Measurements from ENCODE around the gene ARHGAP10. TPM values are rescaled to one million over a fixed set of nuclear protein-coding genes. Genes with fewer than 3 reads are reported as not detected.

ARHGAP10 gene
- total RNA-seq, 2 experiments from 2014 or later: 0.11 TPM; not detected in 1

DNA sequence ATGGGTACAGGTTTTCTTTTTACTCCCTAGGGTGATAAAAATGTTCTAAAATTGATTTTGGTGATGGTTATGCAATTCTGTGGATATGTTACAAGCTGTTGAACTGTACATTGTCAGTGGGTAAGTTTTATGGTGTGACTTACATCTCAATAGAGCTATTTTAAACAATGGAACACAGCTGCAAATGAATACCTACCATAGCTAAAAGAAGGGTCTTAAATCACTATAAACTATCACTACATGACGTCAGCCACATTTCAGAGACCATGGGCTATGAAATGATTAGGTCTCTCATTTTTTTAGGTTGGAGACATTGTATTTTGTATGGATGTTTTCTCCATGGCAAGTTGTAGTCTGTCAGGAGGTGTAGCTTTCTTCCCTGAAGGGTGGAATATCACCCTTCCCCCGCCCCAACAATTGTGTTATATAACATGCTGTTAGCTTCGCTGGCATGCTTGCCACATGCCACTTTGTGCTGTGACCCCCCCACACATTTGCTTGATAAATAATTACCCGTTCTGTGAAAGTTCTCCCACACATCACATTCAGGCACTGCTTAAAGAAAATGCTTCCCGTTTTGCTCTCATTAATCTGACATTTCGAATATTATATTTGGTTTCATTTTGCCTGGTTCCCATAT, 159.7 kb downstream of the ARHGAP10 start:
- Histone ChIP-seq H4K20me1 (ENCODE audit: insufficient read depth, low read length) (no peaks in the 10 kb centered on the region), H3K79me2 (ENCODE audit: insufficient read depth, low read depth, low read length) (no peaks in the 10 kb centered on the region), H2AFZ (ENCODE audit: low read length) (no peak overlapping the region), H3K4me1 (ENCODE audit: insufficient read depth, low read length, poor library complexity, severe bottlenecking) (no peaks in the 10 kb centered on the region), H3K36me3 (ENCODE audit: insufficient read depth, low read length) (no peaks in the 10 kb centered on the region), H3K9me3 (ENCODE audit: low read length) (no peaks in the 10 kb centered on the region), H3K4me3 (ENCODE audit: low read depth, low read length, poor library complexity, severe bottlenecking) (no peak overlapping the region), H3K27ac (ENCODE audit: low read depth, low read length, poor library complexity, severe bottlenecking) (no peak overlapping the region), H3K4me2 (ENCODE audit: low read length) (no peak overlapping the region), H3K9me2 (ENCODE audit: insufficient read depth, low read length) (no peaks in the 10 kb centered on the region)
- BruUV-seq (replicated peaks): no TSS peak
- ChIA-PET CTCF (ENCODE audit: unreplicated experiment) (no interaction called here), POLR2A (interaction anchor here (0.6 to 0.7 kb wide), 2 partner anchors 55 to 1491 kb away, joined by 3 to 5 read pairs; no protein-coding TSS in a partner anchor)
- no peak for TF ChIP-seq EZH2phosphoT487 (IDR thresholded peaks at IDR 0.05; ENCODE audit: borderline replicate concordance, low read depth, low read length)
- TF ChIP-seq, protein P1, sequence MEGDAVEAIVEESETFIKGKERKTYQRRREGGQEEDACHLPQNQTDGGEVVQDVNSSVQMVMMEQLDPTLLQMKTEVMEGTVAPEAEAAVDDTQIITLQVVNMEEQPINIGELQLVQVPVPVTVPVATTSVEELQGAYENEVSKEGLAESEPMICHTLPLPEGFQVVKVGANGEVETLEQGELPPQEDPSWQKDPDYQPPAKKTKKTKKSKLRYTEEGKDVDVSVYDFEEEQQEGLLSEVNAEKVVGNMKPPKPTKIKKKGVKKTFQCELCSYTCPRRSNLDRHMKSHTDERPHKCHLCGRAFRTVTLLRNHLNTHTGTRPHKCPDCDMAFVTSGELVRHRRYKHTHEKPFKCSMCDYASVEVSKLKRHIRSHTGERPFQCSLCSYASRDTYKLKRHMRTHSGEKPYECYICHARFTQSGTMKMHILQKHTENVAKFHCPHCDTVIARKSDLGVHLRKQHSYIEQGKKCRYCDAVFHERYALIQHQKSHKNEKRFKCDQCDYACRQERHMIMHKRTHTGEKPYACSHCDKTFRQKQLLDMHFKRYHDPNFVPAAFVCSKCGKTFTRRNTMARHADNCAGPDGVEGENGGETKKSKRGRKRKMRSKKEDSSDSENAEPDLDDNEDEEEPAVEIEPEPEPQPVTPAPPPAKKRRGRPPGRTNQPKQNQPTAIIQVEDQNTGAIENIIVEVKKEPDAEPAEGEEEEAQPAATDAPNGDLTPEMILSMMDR (conservative IDR thresholded peaks at IDR 0.05; ENCODE audit: low read length): no peak
- no peak for DNase-seq (ENCODE audit: low spot score)
- intact Hi-C loops (cut with micrococcal nuclease; ENCODE audit: unreplicated experiment): no loop called here

DNA sequence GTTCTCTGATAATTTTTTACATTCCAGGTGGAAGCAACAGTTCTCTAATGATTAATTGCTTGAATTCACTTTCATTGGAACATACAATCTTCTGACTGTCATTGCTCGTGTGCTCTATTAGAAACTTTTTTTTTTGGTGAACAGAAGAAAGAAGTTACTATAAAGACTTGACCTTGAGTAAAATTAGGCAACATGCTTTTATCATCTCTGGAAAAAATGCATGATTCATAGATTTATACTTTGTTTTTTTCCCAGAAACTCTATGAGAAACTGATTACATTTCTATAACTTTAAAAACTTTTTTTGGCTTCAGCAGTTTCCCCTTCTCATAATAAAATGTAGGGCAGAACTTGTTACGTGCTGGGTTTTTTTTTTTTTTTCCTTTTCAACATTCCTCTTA, 167.6 kb downstream of the ARHGAP10 start:
- no peak overlapping the region for H3K27ac ChIP-seq (ENCODE audit: low read depth, low read length, poor library complexity, severe bottlenecking)
- H3K4me1 ChIP-seq (ENCODE audit: insufficient read depth, low read length, poor library complexity, severe bottlenecking): no peaks in the 10 kb centered on the region
- no peak overlapping the region for H3K4me3 ChIP-seq (ENCODE audit: low read depth, low read length, poor library complexity, severe bottlenecking)
- ChIA-PET POLR2A (interaction anchor here (0.7 kb wide), 1 partner anchor 1198 kb away, joined by 3 read pairs; no protein-coding TSS in a partner anchor), CTCF (ENCODE audit: unreplicated experiment) (no interaction called here)
- DNase-seq (ENCODE audit: low spot score): no peak
- intact Hi-C loops (cut with micrococcal nuclease; ENCODE audit: unreplicated experiment): no loop called here
- H4K20me1 ChIP-seq (ENCODE audit: insufficient read depth, low read length): no peaks in the 10 kb centered on the region
- H3K4me2 ChIP-seq (ENCODE audit: low read length): no peak overlapping the region
- no TSS peak for BruUV-seq (replicated peaks)
- H2AFZ ChIP-seq (ENCODE audit: low read length): no peak overlapping the region
- no peaks in the 10 kb centered on the region for H3K79me2 ChIP-seq (ENCODE audit: insufficient read depth, low read depth, low read length)
- TF ChIP-seq, protein P1 (conservative IDR thresholded peaks at IDR 0.05; ENCODE audit: low read length): no peak
- no peak for TF ChIP-seq EZH2phosphoT487 (IDR thresholded peaks at IDR 0.05; ENCODE audit: borderline replicate concordance, low read depth, low read length)
- H3K36me3 ChIP-seq (ENCODE audit: insufficient read depth, low read length): no peaks in the 10 kb centered on the region
- H3K9me3 ChIP-seq (ENCODE audit: low read length): no peaks in the 10 kb centered on the region
- no peaks in the 10 kb centered on the region for H3K9me2 ChIP-seq (ENCODE audit: insufficient read depth, low read length)

DNA sequence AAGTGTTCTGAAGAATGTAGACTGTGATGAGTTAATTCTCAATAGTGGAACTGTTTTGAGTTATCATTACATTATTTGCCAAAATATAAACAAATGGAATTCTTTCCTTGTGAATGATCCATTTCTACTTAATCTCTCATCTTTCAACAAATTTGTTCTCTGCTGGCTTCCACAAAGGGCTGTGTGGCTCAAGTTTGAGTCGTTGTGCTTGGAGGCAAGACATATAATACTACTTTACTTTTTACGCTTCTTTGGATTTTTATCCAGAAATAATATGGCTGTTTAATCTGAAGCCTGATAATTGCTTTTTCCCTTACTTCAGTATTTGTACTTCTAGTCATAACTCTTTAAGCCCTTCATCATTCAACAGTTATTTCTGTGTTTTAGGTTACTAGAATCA, 169.5 kb downstream of the ARHGAP10 start:
- no peak overlapping the region for H3K27ac ChIP-seq (ENCODE audit: low read depth, low read length, poor library complexity, severe bottlenecking)
- no peak overlapping the region for H2AFZ ChIP-seq (ENCODE audit: low read length)
- H3K79me2 ChIP-seq (ENCODE audit: insufficient read depth, low read depth, low read length): no peaks in the 10 kb centered on the region
- H3K36me3 ChIP-seq (ENCODE audit: insufficient read depth, low read length): no peaks in the 10 kb centered on the region
- no peaks in the 10 kb centered on the region for H4K20me1 ChIP-seq (ENCODE audit: insufficient read depth, low read length)
- intact Hi-C loops (cut with micrococcal nuclease; ENCODE audit: unreplicated experiment): no loop called here
- ChIA-PET POLR2A (no interaction called here), CTCF (ENCODE audit: unreplicated experiment) (no interaction called here)
- no peak overlapping the region for H3K4me3 ChIP-seq (ENCODE audit: low read depth, low read length, poor library complexity, severe bottlenecking)
- no TSS peak for BruUV-seq (replicated peaks)
- H3K9me3 ChIP-seq (ENCODE audit: low read length): no peaks in the 10 kb centered on the region
- no peak for DNase-seq (ENCODE audit: low spot score)
- H3K9me2 ChIP-seq (ENCODE audit: insufficient read depth, low read length): no peaks in the 10 kb centered on the region
- no peaks in the 10 kb centered on the region for H3K4me1 ChIP-seq (ENCODE audit: insufficient read depth, low read length, poor library complexity, severe bottlenecking)
- TF ChIP-seq, protein P1 (conservative IDR thresholded peaks at IDR 0.05; ENCODE audit: low read length): no peak
- no peak for TF ChIP-seq EZH2phosphoT487 (IDR thresholded peaks at IDR 0.05; ENCODE audit: borderline replicate concordance, low read depth, low read length)
- no peak overlapping the region for H3K4me2 ChIP-seq (ENCODE audit: low read length)
